Fibroblast of peridontal ligament (primary cell): ENCODE data around the gene FUOM.

Source experiments
- DNase-seq: peaks from one replicate; pipeline ENCODE4 v3.0.0-alpha.2; 2010; ENCODE audit errors: extremely low read depth

The FUOM gene

DNA sequence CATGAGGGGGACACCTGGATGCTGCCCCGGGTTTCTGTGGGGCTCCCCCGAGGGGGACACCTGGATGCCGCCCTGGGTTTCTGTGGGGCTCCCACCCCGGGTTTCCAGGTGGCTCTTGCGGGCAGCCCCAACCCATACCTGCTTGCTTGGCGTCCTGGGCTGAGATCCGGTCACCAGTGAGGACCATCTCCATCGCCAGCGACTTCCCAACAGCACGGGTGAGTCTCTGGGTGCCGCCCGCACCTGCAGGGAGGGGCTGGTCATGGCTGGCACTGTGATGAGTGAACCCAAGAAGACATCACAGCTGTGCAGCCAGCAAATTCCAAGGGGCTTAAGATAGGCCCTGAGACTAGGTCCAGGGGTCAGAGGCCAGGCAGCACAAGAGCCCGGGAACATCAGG, 8.9 kb upstream of the FUOM start:
- no peak for DNase-seq

DNA sequence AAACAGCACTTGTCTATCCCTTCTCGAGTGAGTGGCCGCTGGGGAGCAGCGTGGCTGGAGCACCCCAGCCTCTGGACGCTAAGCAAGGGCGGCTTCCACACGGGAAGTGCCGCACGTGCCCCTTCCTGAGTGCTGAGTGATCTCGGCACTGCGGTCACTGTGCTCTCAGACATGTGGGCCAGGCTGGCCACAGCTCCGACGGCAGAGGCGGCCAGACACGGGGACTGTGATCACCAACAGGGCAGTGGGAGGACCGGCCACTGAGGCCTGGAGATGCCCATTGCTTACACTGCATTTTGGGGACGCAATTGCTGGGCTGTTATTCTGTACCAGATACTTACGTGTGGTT, 8.3 kb upstream of the FUOM start:
- no peak for DNase-seq

DNA sequence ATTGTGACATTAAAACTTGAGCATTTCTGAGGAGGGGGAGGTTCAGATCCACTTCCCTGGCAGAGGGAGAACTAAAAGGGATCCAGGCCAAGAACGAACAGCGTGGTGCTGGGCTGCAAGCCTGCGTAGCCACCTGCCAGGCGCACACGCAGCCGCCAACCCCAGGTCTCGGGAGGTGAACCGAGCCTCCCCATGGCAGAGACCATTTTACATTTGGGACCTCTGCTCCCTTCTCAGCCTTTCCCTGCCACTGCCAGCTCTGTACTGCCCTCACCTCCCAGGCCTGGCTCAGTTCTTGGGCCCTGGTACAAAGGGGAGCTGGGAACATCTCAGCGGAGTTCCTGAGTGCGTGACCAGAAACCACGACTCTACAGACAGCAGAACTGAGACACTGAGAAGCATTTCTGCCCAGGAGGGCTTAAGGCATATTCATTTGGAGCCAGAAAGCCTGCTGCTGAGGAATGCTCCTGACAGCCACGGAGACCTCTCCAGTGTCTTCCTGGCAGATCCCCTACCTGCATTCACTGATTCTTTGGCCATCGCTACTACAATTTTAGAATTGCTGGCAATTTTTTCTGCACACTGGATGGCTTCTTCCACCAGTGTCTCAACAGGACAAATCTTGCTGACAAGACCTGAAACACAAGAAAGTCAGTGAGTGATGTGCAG, 7.8 kb upstream of the FUOM start:
- no peak for DNase-seq

DNA sequence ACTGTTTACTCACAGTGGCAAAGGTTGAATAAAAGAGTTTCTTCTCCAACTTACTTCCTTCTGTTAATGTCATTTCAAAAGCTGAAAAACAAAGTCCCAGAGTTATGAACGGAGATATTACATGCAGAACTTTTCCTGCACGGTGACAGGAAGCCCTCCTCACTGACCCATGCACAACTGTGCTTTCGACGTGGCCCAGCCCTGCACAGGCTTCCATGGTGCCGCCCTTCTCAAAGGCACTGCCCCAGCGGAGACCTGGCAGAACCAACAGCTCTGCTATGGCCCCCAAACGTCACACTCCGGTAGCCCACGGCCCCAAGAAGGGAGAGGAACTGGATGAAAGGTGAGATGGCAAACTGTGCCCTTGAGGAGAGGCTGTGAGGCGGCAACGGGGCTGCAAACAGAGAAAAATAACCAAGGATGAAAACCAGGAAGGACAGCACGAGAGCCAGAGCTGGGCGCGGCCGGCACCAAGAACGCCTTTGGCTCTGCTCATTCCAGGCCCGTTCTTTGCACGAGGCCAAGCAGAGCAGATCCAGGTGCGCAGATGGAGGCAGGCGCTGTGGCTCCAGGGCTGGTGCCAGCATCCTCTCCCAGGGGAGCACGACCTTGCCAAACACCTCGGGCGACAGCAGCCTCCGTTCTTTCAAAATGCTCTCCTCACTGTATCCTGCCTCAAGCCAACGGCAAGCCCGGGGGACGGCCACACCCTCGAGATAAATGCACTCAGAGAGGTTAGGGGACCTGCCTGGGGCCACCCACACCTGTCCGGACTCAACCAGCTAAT, 7.0 kb upstream of the FUOM start:
- DNase-seq = no peak

DNA sequence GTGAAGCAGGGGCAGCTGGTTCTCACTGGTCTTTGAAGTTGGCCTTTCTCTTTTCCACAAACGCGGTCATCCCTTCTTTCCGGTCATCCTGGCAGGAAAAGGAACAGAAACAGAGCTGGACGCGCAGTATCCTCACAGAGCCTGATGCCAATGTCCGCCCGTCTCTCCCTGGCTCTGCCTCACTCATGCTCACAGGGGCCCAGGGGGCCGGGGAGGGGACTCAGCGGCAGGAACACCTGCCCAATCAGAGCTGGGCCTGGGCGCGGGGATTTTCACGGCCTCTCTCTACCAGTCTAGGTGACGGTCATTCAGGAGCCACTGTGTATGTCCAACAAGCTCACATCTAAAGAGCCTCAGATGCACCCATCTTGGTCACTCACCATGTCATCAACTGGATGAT, 5.0 kb upstream of the FUOM start:
- DNase-seq = no peak

DNA sequence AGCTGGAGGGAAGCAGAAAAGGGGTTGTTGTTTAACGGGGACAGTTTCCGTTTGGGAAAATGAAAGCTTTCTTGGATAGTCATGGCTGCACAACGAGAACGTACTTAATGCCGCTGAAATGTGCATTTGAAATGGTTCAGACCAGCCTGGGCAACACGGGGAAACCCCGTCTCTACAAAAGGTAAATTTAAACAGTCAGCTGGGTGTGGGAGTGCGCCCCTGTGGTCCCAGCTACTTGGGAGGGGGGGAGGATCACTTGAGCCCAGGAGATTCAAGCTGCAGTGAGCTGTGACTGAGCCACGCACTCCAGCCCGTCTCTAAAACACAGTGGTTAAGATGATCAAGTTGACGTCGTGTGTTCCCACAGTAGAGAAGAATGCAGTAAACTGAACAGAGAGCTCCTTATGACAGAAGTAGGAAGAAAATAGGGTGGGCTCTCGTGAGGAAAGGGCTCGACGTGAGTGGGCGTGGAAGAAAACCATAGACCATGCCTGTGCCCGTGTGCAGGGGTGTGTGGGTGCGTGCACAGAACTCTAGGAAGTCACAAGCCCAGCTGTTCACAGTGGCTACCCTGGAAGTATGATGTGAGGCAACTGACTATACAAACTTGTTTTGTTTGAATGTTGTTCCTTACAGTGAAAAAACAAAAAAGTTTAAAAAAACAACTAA, 4.1 kb upstream of the FUOM start:
- no peak for DNase-seq

DNA sequence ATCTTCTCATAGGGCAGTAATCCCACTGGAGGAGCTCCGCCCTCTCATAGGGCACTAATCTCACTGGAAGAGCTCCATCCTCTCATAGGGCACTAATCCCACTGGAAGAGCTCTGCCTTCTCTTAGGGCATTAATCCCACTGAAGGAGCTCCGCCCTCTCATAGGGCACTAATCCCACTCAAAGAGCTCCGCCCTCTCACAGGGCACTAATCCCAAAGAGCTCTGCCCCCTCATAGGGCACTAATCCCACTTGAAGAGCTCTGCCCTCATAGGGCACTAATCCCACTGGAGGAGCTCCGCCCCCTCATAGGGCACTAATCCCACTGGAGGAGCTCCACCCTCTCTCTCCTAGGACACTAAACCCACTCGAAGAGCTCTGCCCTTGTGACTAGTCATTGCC, 3.4 kb upstream of the FUOM start:
- no peak for DNase-seq

DNA sequence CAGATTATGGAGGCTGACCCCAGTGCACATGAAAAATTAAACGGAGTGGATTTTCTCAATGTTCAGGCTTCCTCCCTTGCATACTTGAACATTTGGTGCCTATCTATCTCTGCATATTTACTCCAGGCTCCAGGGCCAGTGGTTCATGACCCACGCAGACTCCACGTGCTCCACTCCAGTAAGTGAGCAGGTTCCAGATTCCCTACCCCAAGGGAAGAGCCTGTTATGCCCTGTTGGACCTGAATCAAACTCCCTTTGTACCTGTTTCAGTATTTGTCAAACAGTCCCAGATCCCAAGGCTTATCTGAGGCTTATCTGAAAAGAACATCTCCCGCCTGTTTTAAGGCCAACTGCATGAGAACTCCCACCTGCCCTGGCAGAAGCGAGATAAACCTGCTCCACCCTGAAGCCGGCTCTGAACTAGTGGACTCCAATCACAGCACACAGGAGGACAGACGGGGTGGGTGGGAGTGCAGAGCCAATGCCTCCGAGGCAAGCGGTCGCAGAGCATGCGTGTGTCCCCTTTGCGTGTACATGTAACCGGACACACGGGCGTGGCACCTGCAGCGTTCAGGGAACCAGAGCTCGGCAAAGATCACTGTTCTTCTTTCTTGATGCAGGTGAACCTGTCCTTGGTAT, 2.3 kb upstream of the FUOM start:
- no peak for DNase-seq

DNA sequence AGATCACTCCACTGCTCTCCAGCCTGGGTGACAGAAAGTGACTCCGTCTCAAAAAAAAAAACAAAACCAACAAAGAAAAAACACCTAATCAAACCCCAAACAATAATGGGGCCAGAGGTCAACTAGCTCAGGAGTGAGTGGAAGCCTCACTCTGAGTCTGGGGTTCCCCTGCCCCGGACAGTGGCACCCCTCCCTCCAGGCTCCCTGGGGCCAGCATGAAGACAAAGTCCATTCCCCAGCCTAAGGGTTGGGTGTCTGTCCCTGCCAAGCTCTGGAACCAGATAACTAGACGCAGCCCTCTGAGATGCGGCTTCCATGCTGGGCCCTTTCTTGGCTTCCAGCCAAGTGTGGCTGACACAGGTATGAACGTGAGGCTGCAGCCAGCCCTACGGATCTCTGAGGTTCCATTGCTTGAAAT, 1.7 kb upstream of the FUOM start:
- no peak for DNase-seq

DNA sequence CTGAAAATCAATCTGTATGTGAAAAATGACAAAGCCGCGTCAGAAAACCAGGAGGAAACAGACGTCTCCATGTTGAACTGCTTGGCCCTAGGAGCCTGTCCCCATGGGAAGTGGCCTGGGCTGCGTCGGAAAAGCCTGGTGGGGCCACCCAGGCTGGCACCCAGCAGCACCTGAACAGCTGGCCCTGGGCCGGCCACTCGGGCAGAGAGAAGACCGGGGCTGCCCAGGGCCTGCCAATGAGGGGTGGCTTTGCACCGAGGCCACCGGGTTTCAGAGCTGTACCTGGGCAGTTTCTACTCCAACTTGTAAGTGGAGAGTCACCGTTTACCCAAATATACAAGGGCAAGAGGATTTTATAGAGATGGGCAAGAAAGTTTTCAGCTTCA, 1.1 kb upstream of the FUOM start:
- no peak for DNase-seq

DNA sequence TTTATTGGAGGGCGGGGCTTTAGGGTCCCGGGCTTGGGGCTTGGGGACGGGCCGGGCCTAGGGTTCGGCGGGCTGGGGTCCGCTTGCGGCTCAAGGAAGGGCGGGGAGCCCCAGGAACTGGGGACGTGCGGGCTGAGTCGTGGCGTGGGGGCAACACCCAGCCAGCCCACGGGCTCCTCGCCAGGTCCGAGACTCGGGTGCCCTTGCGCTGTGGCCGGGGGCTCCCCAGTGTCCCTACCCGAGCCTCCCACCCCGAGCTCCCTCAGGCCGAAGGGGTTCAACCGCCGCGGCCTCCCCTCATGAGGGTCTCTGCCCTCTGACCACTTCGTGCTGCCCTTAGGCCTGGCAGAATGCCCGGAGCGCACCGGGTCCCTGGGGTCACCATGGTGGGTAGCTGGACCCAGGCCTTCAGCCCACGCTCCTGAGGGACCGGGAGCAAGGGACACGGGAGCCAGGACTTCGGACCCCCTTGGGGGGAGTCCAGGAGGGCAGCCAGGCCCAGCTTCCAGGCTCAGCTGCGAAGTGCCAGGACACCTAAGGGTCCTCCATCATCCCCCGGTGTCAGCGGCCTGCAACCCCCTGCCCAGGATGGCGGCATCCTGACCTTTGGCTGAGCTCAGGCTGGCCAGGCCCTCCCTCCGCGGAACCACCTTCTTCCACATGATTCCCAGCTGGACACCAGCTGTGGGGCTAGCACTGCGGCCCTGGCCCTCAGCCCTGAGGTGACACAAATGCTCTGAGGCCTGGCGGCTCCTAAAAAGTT, 524 bp upstream of the FUOM start:
- DNase-seq = no peak

DNA sequence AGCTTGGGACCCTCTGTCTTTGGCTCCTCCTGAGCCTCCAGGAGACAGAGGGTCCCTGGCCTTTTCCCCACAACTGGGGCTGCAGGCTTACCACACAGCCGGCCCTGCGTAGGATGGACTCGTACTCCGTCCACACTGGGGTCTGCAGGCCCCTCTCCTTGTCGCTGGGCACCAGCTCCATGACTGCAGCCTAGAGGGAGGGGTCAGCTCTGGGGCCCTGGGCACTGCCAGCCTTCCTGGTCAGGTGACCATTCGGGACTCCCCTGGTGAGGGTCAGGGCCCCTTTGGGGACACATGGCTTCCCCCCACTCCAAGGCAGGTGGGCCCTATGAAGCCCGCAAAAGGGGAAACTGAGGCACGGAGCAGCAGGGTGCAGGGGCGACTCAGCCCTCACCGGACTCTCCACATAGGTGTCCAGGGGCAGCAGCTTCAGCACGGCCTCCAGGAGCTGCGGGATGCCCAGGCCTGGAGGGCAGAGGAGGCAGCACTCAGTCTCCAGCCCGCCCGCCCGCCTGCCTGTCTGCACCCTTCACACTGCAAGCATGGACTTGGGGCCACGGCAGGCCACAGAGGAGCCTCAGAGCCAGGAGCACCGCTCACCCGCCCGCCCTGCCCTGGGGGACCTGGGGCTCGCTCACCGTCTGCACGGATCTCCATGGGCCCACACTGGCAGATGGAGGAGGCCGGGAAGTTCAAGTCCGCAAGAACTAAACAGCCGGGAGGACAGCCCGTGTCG, 1.1 kb downstream of the FUOM start:
- DNase-seq = no peak

DNA sequence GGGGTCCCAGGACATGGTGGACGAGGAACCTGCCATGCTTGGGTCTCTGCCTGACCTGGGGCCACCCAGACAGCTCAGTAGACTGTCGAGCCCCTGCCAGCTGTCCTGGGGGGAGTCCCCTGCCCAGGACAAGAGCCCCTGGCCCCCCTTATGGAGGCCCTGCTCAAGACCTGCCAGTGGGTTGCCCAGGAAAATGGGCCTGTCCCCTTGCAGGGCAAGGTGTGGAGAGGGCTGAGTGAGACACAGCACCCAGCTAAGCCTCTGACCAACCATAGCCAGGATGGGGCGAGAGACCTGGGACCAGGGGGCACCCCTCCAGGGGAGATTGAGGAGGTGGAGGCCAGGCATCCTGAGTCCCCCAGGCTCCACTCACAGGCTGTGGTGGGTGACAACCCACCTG, 1.8 kb downstream of the FUOM start:
- DNase-seq = no peak

DNA sequence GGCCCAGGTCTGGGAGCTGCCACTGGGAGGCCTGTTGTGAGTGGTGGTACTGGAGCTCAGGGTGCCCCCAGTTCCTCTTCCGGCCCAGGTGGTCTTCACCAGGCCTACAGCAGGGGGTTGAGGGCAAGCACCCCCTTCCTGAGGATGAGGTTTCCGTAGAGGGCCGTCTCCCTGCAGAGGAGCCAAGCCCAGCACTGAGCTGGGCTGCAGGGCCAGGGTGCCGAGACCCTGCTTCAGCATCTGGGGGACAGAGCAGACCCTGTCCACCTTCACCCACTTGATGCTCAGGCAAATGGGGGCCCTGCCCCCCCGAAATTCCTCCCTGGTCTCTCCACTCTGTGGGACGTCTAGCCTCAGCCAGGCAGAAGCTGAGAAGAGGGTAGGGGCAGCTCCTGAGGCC, 2.6 kb downstream of the FUOM start:
- no peak for DNase-seq

DNA sequence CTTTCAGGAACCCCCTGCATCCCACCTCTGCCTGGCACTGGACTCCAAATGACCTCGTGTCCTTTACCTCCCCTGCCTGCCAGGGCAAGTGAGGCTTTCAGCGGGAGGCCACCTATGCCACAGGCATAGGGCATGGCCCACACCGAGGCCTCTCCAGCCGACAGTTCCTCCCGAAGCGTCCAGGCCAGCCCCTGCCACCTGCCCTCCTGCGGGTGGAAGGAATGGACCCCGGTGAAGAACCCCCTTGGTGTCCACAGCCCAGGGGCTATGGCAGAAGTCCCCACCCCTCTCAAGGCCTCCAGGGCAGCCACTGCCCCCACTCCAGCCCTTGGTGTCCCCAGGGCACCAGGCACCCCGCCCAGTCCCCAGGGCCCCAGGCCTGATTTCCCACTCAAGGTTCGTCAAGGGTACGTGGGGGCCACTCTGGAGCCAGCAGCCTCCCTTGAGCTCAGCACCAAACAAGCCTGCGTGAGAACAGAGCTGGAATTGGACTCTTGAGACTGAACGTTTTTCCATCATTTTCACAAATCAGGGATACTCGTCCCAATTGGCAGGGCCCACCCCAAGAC, 3.1 kb downstream of the FUOM start:
- no peak for DNase-seq

DNA sequence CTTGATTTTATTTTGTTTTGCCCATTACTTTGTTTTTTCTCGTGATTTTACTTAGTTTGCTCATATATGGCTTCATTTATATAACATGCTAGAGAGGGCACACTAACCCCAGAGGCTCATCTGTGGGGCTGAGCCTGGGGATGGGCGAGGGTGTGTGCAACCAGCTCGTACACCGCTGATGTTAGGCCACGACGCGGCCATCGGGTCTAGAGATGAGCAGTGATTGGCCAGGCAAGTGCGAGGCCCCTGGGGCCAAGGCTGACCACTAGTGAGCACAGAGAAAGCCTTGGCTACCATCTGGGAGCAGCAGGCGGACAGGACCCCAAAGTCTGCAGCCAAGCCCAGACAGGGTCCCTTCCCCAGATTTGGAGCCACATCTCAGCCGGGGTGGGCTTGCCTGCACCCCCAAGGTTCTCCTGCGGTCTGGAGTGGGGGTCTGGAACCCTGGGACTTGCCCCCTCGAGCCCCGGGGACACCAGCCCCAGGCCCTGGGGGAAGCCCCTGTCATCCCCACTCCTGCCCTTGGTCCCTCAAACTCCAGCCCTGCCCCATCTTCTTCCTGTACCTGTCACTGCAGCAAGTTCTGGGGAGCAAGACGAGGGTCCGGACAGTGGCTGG, 3.7 kb downstream of the FUOM start:
- no peak for DNase-seq

DNA sequence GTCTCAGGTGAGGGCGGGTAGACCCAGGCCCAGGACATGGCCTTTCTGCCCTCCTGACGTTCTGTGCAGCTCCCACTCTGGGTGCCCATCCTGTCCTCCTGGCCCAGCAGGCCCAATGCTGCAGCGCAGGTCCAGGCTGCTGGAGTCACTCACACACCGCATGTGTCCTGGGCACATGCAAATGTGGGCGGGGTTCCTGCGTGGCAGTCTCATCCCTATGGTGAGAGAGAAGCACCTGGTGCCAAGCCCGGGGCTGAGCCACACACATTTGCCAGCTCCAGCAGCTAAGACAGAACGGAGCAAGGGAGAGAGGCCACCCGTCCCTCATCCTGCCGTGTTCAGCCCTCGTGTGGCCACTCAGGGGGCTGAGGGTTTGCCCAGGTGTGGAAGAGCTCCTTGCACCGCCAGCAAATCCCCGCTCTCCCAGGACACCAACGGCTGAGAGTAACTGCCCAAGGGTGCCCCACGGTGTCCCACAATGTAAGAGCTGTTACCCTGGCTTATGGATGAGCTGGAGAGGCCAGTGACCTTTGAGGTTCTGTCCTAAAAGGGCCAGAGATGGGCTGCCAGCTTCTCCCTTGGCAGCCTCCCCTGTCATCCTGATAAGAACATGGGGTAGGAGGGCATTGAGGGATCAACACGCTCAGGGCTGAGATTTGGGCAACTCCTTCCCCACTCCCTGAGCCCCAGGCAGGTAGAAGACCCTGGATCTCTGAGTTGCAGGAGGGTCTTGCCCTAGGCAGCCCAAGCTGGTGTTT, 4.4 kb downstream of the FUOM start:
- no peak for DNase-seq

DNA sequence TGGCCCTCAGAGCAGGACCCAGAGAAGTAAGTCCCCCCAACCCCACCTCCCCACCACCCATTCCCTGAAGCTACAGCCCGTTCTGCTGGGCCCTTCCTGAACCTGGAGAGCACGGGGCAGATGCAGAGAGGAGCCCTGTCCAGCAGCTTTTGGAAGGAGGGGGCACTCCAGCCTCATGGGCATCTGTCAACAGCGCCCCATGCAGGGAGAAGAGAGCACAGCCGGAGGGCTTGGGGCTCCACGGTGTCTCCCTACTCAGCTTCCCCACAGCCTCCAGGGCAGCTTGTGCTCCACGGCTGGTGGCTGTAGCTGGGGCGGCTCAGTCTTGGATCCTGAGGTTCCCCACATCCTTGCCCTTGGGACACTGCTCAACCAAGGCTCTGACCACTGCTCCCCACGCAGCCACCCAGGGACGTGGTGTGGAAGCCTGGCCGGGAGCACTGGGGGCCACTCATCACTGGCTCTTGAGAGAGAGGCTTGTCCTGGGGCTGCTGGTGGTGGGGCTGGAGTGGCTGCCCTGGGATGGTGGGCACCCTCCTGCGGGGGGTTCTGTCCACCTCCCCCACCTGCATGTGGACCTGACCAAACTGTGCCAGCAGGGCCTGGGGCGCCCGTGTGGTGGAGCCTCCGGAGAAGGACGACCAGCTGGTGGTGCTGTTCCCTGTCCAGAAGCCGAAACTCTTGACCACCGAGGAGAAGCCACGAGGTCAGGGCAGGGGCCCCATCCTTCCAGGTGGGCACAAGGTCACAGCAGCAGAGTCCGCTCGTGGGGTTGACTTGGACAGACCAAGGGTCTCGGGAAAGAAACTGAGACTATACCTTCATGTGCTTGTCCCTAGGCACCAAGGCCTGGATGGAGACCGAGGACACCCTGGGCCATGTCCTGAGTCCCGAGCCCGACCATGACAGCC, 6.2 kb downstream of the FUOM start:
- no peak for DNase-seq

DNA sequence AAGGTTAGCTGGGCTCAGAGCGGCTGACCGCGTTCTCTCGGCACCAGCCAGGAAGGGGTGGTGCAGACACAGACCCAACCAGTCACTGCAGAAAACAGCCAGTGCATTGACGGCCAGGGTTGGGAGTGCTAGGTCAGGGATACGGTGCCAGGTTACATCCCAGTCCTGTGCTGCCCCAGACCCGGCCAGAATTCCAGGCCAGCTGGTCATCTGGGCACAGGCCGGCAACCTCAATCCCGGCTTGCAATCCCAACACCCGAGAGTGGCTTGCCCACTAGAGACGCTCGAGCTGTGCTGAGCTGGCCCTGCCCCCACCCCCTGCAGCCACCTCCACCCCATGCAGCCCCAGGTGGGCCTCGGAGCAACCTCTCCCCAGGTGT, 6.9 kb downstream of the FUOM start:
- no peak for DNase-seq
